ENCODE data around the gene ONECUT3.

Gene ONECUT3

GRCh38 chr19:1787116-1787515 is 33.8 kb downstream of the ONECUT3 start:
- Histone ChIP-seq H3K27ac (ENCODE audit: extremely low read depth, low read depth, low read length) (no peak overlapping the region), H3K4me3 (ENCODE audit: low read depth, low read length) (no peak overlapping the region), H3K4me1 (ENCODE audit: control insufficient read depth, insufficient read depth, low read length) (no peaks in the 10 kb centered on the region), H3K9me3 (ENCODE audit: control insufficient read depth, insufficient read depth, low read depth, low read length) (no peaks in the 10 kb centered on the region), H3K36me3 (ENCODE audit: control insufficient read depth in 2 of 2, insufficient read depth in 1 of 2, low read length in 2 of 2) (no peaks in the 10 kb centered on the region)
- POLR2A ChIA-PET, result interaction anchor here (0.6 kb wide), 1 partner anchor 14 kb away, joined by 4 read pairs; no protein-coding TSS in a partner anchor
- TF ChIP-seq ZNF211 (tag by site-specific recombination; IDR thresholded peaks at IDR 0.05; ENCODE audit: low read depth) (no peak), ZFP69B (tag by site-specific recombination; IDR thresholded peaks at IDR 0.05) (no peak), ZNF140 (tag by site-specific recombination; IDR thresholded peaks at IDR 0.05) (no peak), ZNF48 (tag by site-specific recombination; IDR thresholded peaks at IDR 0.05) (no peak), KLF1 (tag by site-specific recombination; IDR thresholded peaks at IDR 0.05) (peak; percentile 90), ZNF311 (tag by site-specific recombination; IDR thresholded peaks at IDR 0.05; ENCODE audit: borderline replicate concordance) (no peak), ZNF623 (tag by site-specific recombination; IDR thresholded peaks at IDR 0.05) (no peak), ZNF837 (tag by site-specific recombination; IDR thresholded peaks at IDR 0.05) (no peak), ZBTB48 (tag by site-specific recombination; IDR thresholded peaks at IDR 0.05) (no peak), ZNF501 (tag by site-specific recombination; IDR thresholded peaks at IDR 0.05) (no peak), ZNF398 (tag by site-specific recombination; IDR thresholded peaks at IDR 0.05) (peak; percentile 50), ZNF366 (tag by site-specific recombination; conservative IDR thresholded peaks at IDR 0.05) (no peak), ZNF2 (tag by site-specific recombination; IDR thresholded peaks at IDR 0.05) (no peak), ZNF549 (tag by site-specific recombination; IDR thresholded peaks at IDR 0.05) (no peak)
- TF ChIP-seq, protein P1, sequence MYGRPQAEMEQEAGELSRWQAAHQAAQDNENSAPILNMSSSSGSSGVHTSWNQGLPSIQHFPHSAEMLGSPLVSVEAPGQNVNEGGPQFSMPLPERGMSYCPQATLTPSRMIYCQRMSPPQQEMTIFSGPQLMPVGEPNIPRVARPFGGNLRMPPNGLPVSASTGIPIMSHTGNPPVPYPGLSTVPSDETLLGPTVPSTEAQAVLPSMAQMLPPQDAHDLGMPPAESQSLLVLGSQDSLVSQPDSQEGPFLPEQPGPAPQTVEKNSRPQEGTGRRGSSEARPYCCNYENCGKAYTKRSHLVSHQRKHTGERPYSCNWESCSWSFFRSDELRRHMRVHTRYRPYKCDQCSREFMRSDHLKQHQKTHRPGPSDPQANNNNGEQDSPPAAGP (tag by site-specific recombination; IDR thresholded peaks at IDR 0.05), result peak; percentile 64; the same call in 1 of the 2 replicates
- TF ChIP-seq, protein P2, sequence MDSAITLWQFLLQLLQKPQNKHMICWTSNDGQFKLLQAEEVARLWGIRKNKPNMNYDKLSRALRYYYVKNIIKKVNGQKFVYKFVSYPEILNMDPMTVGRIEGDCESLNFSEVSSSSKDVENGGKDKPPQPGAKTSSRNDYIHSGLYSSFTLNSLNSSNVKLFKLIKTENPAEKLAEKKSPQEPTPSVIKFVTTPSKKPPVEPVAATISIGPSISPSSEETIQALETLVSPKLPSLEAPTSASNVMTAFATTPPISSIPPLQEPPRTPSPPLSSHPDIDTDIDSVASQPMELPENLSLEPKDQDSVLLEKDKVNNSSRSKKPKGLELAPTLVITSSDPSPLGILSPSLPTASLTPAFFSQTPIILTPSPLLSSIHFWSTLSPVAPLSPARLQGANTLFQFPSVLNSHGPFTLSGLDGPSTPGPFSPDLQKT (IDR thresholded peaks at IDR 0.05; ENCODE audit: borderline replicate concordance, low read depth, low read length), result no peak
- CTCF ChIA-PET, result interaction anchor here (0.6 to 1.8 kb wide), 5 partner anchors 8 to 569 kb away, joined by 3 to 7 read pairs (median 4); no protein-coding TSS in a partner anchor

DNA sequence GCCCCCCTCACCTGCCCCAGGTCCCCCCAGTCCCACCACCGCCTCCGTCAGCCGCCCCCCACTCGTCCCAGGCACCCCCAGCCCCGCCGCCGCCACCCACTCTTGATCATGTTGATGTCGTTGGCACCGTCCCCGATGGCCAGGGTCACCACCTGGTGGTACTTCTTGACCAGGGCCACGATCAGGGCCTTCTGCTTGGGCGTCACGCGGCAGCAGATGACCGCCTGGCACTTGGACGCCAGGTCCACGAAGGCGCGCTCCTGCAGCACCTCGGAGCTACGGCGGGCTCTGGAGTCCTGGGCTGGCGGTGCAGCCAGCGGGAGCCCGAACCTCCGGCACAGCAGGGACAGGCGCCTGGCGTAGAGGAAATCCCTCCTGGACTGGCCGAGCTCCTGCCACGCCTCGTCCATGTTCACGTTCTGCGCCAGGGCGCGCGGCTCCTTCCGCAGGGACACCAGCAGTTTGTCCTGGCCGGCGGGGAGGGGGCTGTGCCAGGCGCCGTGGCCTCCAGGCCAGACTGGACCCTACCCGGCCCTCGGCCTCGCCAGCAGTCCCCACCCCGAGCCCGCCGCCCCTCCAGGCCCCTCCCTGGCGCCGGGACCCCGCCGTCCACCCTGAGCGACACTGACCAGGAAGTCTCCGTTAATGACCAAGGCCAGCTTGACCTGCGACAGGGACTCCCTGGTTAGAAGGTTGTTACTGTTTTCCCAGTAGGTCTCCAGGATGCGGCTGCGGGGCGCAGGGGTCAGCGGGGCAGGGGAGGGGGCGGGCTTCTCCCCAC is 36.1 kb downstream of the ONECUT3 start:
- CTCF ChIA-PET, result interaction anchor here (0.6 to 2.1 kb wide), 5 partner anchors 12 to 268 kb away, joined by 3 to 15 read pairs (median 3); no protein-coding TSS in a partner anchor
- Histone ChIP-seq H3K36me3 (ENCODE audit: control insufficient read depth in 2 of 2, insufficient read depth in 1 of 2, low read length in 2 of 2) (no peaks in the 10 kb centered on the region), H3K4me3 (ENCODE audit: low read depth, low read length) (no peak overlapping the region), H3K27ac (ENCODE audit: extremely low read depth, low read depth, low read length) (no peak overlapping the region), H3K4me1 (ENCODE audit: control insufficient read depth, insufficient read depth, low read length) (no peaks in the 10 kb centered on the region), H3K9me3 (ENCODE audit: control insufficient read depth, insufficient read depth, low read depth, low read length) (no peaks in the 10 kb centered on the region)
- POLR2A ChIA-PET, result no interaction called here
- TF ChIP-seq ZNF544 (tag by site-specific recombination; IDR thresholded peaks at IDR 0.05) (no peak), ZBTB20 (tag by site-specific recombination; IDR thresholded peaks at IDR 0.05) (no peak), ZNF2 (tag by site-specific recombination; IDR thresholded peaks at IDR 0.05) (no peak), ZNF223 (tag by site-specific recombination; IDR thresholded peaks at IDR 0.05) (no peak), OSR2 (tag by site-specific recombination; IDR thresholded peaks at IDR 0.05) (no peak), ZNF843 (tag by site-specific recombination; IDR thresholded peaks at IDR 0.05) (no peak), ZNF777 (tag by site-specific recombination; IDR thresholded peaks at IDR 0.05; ENCODE audit: borderline replicate concordance) (no peak), ZNF76 (tag by site-specific recombination; IDR thresholded peaks at IDR 0.05; ENCODE audit: borderline replicate concordance, low read depth) (no peak), ZNF571 (tag by site-specific recombination; IDR thresholded peaks at IDR 0.05) (no peak), ZNF155 (tag by site-specific recombination; IDR thresholded peaks at IDR 0.05) (no peak), ZNF776 (tag by site-specific recombination; IDR thresholded peaks at IDR 0.05; ENCODE audit: borderline replicate concordance) (no peak), KLF7 (tag by site-specific recombination; IDR thresholded peaks at IDR 0.05; ENCODE audit: borderline replicate concordance) (no peak), HIC1 (tag by site-specific recombination; IDR thresholded peaks at IDR 0.05) (no peak), ZNF610 (tag by site-specific recombination; IDR thresholded peaks at IDR 0.05; ENCODE audit: borderline replicate concordance) (no peak), EGR2 (tag by site-specific recombination; IDR thresholded peaks at IDR 0.05; ENCODE audit: low read depth) (no peak)

Measured in HEK293 (cell line).